Gastroesophageal sphincter (tissue), 4 donors: ENCODE measurements around the gene SRSF6. TPM values are rescaled to one million over a fixed set of nuclear protein-coding genes. Genes with fewer than 3 reads are reported as not detected.

ENCODE experiments used
- ATAC-seq: fragments of 150-250 bp; one replicate; pipeline ENCODE4 v1.9.1; 2016; ENCODE audit warnings: mild to moderate bottlenecking, moderate library complexity
- H3K27ac ChIP-seq, 4 donors: fragments of 200-600 bp; sonication (generic) in 3 of 4; 1 replicate in 3 of 4; 2 replicates in 1 of 4; pipeline ENCODE4 v1.5.1; 2016 to 2019
- H3K27me3 ChIP-seq: fragments of 200-600 bp; sonication (generic); one replicate; pipeline ENCODE4 v1.5.1; 2019
- H3K36me3 ChIP-seq, 2 donors: fragments of 200-600 bp; sonication (generic); one replicate each; pipeline ENCODE4 v1.5.1; 2019; ENCODE audit warnings: control low read depth in 1 of 2
- H3K4me1 ChIP-seq, 3 donors: fragments of 200-600 bp; sonication (generic); 1 replicate in 2 of 3; 2 replicates in 1 of 3; pipeline ENCODE4 v1.5.1; 2016 to 2019; ENCODE audit warnings: control low read depth in 2 of 3
- H3K4me3 ChIP-seq, 2 donors: fragments of 200-600 bp; sonication (generic); one replicate each; pipeline ENCODE4 v1.5.1; 2019; ENCODE audit warnings: mild to moderate bottlenecking in 1 of 2, moderate library complexity in 1 of 2
- H3K9me3 ChIP-seq, 3 donors: fragments of 200-600 bp; sonication (generic); one replicate each; pipeline ENCODE4 v1.5.1; 2017 to 2019; ENCODE audit warnings: control low read depth in 2 of 3
- CTCF ChIP-seq, 4 experiments: fragments of 200-600 bp in 2 of 4; fragments of 450-650 bp in 2 of 4; sonication (generic) in 1 of 4; IDR thresholded peaks; one replicate each; pipeline ENCODE4 v1.5.1; 2017 to 2019; ENCODE audit warnings: antibody characterized with exemption in 4 of 4, mild to moderate bottlenecking in 2 of 4, moderate library complexity in 2 of 4
- EP300 ChIP-seq: sonication (generic); formaldehyde crosslinking; IDR thresholded peaks from one replicate; pipeline ENCODE4 v1.6.1; 2017; ENCODE audit warnings: antibody characterized with exemption, mild to moderate bottlenecking
- POLR2A ChIP-seq, 2 donors: fragments of 450-650 bp; IDR thresholded peaks; one replicate each; pipeline ENCODE4 v1.6.1; 2017; ENCODE audit warnings: antibody characterized with exemption in 2 of 2, mild to moderate bottlenecking in 2 of 2, moderate library complexity in 1 of 2
- POLR2AphosphoS5 ChIP-seq: sonication (generic); formaldehyde crosslinking; IDR thresholded peaks from one replicate; pipeline ENCODE4 v1.6.1; 2017; ENCODE audit warnings: antibody characterized with exemption
- WGBS, 2 donors: methylation state at CpG; one replicate each; pipeline ENCODE4 v1.1.5; 2018; ENCODE audit warnings: low coverage in 1 of 2; 5-methylcytosine and 5-hydroxymethylcytosine counted together
- total RNA-seq, 4 donors: library from RNA; depleted of rRNA; stranded (reverse); fragments of >200 nt; gene quantifications; one replicate each; pipeline ENCODE4 v1.1.0, GENCODE V29; 2016

Gene SRSF6
- total RNA-seq, 4 donors from 2014 or later: 25.3 to 47.5 (median 31.3) TPM

GRCh38 chr20:43464219-43464790 lies 6.6 kb downstream of the SRSF6 start:
- Histone ChIP-seq H3K27ac (no peak overlapping the region), H3K36me3 (peaks cover 11 to 99% of the 10 kb centered on the region in 2 donors), H3K27me3 (no peaks in the 10 kb centered on the region), H3K9me3 (no peaks in the 10 kb centered on the region), H3K4me1 (peaks cover 0 to 43% (median under 1%) of the 10 kb centered on the region in 3 donors), H3K4me3 (no peak overlapping the region)
- TF ChIP-seq POLR2A (IDR thresholded peaks at IDR 0.05) (no peak), EP300 (no peak), POLR2AphosphoS5 (no peak), CTCF (IDR thresholded peaks at IDR 0.05) (no peak)
- WGBS, 2 donors: 79 to 86% methylated on average over 5 to 9 of the region's 9 CpGs
- ATAC-seq: no peak

- WGBS, 2 donors: 100% methylated on average over 2 of the region's 2 CpGs; no CpG with 5 or more reads in 1 of the 2 donors
These were observed 7.9 kb downstream of the SRSF6 start for GRCh38 chr20:43465625-43465943.

GRCh38 chr20:43467589-43467988 lies 9.9 kb downstream of the SRSF6 start:
- no peaks in the 10 kb centered on the region for H3K9me3 ChIP-seq
- H3K4me1 ChIP-seq: peaks cover 0 to 13% (median 0%) of the 10 kb centered on the region in 3 donors
- no peak overlapping the region for H3K27ac ChIP-seq
- TF ChIP-seq CTCF (IDR thresholded peaks at IDR 0.05): no peak
- no peak for TF ChIP-seq POLR2AphosphoS5
- no peak for TF ChIP-seq POLR2A (IDR thresholded peaks at IDR 0.05)
- TF ChIP-seq EP300: no peak
- ATAC-seq: no peak
- H3K27me3 ChIP-seq: no peaks in the 10 kb centered on the region
- H3K36me3 ChIP-seq: peaks cover 11 to 94% of the 10 kb centered on the region in 2 donors
- no peak overlapping the region for H3K4me3 ChIP-seq
- 100% methylated on average over 1 of the region's 1 CpG for WGBS, 2 donors

More at GRCh38 chr20:43465625-43465943, 7.9 kb downstream of the SRSF6 start:
- no peaks in the 10 kb centered on the region for H3K27me3 ChIP-seq
- ATAC-seq: no peak
- H3K4me1 ChIP-seq: peaks cover 0 to 31% (median 0%) of the 10 kb centered on the region in 3 donors
- TF ChIP-seq CTCF (IDR thresholded peaks at IDR 0.05) (no peak), POLR2AphosphoS5 (no peak), EP300 (no peak), POLR2A (IDR thresholded peaks at IDR 0.05) (no peak)
- H3K36me3 ChIP-seq: peaks cover 11 to 98% of the 10 kb centered on the region in 2 donors
- no peak overlapping the region for H3K27ac ChIP-seq
- no peaks in the 10 kb centered on the region for H3K9me3 ChIP-seq
- no peak overlapping the region for H3K4me3 ChIP-seq

- peaks cover 0 to 48% of the 10 kb centered on the region in 2 donors for H3K36me3 ChIP-seq
- ATAC-seq: no peak
- H3K4me1 ChIP-seq: no peaks in the 10 kb centered on the region
- H3K9me3 ChIP-seq: no peaks in the 10 kb centered on the region
- no peaks in the 10 kb centered on the region for H3K27me3 ChIP-seq
- WGBS, 2 donors: 67 to 86% methylated on average over 10 of the region's 11 CpGs
- H3K27ac ChIP-seq: no peak overlapping the region
- H3K4me3 ChIP-seq: no peak overlapping the region
- TF ChIP-seq EP300 (no peak), POLR2AphosphoS5 (no peak), CTCF (IDR thresholded peaks at IDR 0.05) (no peak), POLR2A (IDR thresholded peaks at IDR 0.05) (no peak)
These were observed 15.1 kb downstream of the SRSF6 start for GRCh38 chr20:43472671-43473380.

- no peaks in the 10 kb centered on the region for H3K4me1 ChIP-seq
- ATAC-seq: no peak
- H3K9me3 ChIP-seq: no peaks in the 10 kb centered on the region
- WGBS, 2 donors: 90 to 94% methylated on average over 4 of the region's 4 CpGs
- peaks cover 0 to 43% of the 10 kb centered on the region in 2 donors for H3K36me3 ChIP-seq
- H3K27ac ChIP-seq: no peak overlapping the region
- no peak for TF ChIP-seq POLR2AphosphoS5
- TF ChIP-seq EP300: no peak
- no peak for TF ChIP-seq CTCF (IDR thresholded peaks at IDR 0.05)
- H3K4me3 ChIP-seq: no peak overlapping the region
- H3K27me3 ChIP-seq: no peaks in the 10 kb centered on the region
These were observed 15.6 kb downstream of the SRSF6 start for GRCh38 chr20:43473381-43473704.
